ENCODE measurements around the gene KRTAP5-3.

KRTAP5-3 gene

DNA sequence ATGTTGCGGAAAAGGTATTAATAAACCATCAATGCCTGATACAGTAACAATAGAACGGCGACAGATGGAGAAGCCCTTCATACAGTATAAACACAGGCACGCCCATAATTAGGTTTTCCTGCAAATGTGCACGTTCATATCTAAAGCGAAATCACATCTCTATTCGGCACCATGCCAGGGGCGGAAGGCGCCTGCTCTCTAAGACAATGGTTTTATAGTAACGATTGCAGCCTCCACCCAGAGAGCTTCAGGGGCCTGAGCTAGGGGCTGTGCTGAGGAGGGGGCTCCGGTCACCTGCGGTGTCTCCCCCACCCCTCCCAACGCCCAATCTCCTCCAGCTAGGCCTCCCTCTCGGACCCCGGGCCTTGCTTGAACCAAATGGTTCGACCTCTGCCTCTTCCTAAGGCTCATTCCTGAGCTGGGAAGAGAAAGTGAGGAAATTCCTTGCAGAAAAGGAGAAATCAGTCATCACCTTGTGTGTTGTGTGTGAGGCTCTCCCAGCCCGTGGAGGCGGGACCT, 30.9 kb upstream of the KRTAP5-3 start:
- Histone ChIP-seq H2AFZ (ENCODE audit: low read depth, low read length) (no peak overlapping the region), H4K20me1 (ENCODE audit: insufficient read depth, low read length) (no peaks in the 10 kb centered on the region), H3K4me2 (ENCODE audit: insufficient read depth, low read length) (no peak overlapping the region), H3K27me3 (ENCODE audit: insufficient read depth, low read length, poor library complexity) (peaks cover 8% of the 10 kb centered on the region), H3K27ac (ENCODE audit: low read length) (no peak overlapping the region), H3K9me3 (ENCODE audit: insufficient read depth, low read length, severe bottlenecking) (no peaks in the 10 kb centered on the region), H3K9ac (ENCODE audit: low read depth, low read length) (no peak overlapping the region), H3K36me3 (ENCODE audit: insufficient read depth, low read length) (no peaks in the 10 kb centered on the region), H3K4me3 (ENCODE audit: low read depth in 1 of 2, low read length in 2 of 2) (no peak overlapping the region), H3K79me2 (ENCODE audit: insufficient read depth, low read length) (no peaks in the 10 kb centered on the region), H3K4me1 (ENCODE audit: insufficient read depth, low read length) (no peaks in the 10 kb centered on the region)
- DNase-seq (no peak), ATAC-seq (ENCODE audit: insufficient read depth, low read depth) (no peak)
- TF ChIP-seq, protein P1, sequence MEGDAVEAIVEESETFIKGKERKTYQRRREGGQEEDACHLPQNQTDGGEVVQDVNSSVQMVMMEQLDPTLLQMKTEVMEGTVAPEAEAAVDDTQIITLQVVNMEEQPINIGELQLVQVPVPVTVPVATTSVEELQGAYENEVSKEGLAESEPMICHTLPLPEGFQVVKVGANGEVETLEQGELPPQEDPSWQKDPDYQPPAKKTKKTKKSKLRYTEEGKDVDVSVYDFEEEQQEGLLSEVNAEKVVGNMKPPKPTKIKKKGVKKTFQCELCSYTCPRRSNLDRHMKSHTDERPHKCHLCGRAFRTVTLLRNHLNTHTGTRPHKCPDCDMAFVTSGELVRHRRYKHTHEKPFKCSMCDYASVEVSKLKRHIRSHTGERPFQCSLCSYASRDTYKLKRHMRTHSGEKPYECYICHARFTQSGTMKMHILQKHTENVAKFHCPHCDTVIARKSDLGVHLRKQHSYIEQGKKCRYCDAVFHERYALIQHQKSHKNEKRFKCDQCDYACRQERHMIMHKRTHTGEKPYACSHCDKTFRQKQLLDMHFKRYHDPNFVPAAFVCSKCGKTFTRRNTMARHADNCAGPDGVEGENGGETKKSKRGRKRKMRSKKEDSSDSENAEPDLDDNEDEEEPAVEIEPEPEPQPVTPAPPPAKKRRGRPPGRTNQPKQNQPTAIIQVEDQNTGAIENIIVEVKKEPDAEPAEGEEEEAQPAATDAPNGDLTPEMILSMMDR (IDR thresholded peaks at IDR 0.05; ENCODE audit: borderline replicate concordance, extremely low read depth, low read length, poor library complexity, severe bottlenecking), result no peak

DNA sequence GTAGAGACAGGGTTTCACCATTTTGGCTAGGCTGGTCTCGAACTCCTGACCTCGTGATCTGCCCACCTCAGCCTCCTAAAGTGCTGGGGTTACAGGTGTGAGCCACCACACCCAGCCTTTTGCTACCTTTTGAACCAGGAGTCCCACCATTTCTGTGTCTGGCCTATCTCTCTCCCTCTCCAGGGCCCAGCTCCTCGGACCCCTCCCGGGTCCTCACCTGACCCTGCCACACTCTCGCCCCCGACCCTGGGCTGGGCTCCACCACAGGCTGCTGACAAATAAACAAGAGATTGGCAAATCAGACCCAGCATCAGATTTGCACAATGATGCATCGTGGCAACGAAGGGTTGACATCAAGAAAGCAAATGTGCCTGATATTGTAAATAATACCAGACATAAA, 30.1 kb upstream of the KRTAP5-3 start:
- Histone ChIP-seq H3K4me1 (ENCODE audit: insufficient read depth, low read length) (no peaks in the 10 kb centered on the region), H3K9ac (ENCODE audit: low read depth, low read length) (no peak overlapping the region), H3K27ac (ENCODE audit: low read length) (no peak overlapping the region), H3K79me2 (ENCODE audit: insufficient read depth, low read length) (no peaks in the 10 kb centered on the region), H3K36me3 (ENCODE audit: insufficient read depth, low read length) (no peaks in the 10 kb centered on the region), H2AFZ (ENCODE audit: low read depth, low read length) (no peak overlapping the region), H3K4me3 (ENCODE audit: low read depth in 1 of 2, low read length in 2 of 2) (no peak overlapping the region), H4K20me1 (ENCODE audit: insufficient read depth, low read length) (no peaks in the 10 kb centered on the region), H3K9me3 (ENCODE audit: insufficient read depth, low read length, severe bottlenecking) (no peaks in the 10 kb centered on the region), H3K27me3 (ENCODE audit: insufficient read depth, low read length, poor library complexity) (peaks cover 8% of the 10 kb centered on the region), H3K4me2 (ENCODE audit: insufficient read depth, low read length) (no peak overlapping the region)
- DNase-seq (no peak), ATAC-seq (ENCODE audit: insufficient read depth, low read depth) (no peak)
- TF ChIP-seq, protein P1 (IDR thresholded peaks at IDR 0.05; ENCODE audit: borderline replicate concordance, extremely low read depth, low read length, poor library complexity, severe bottlenecking), result no peak
- TF ChIP-seq EZH2 (IDR thresholded peaks at IDR 0.05; ENCODE audit: borderline replicate concordance, low read depth, low read length, severe bottlenecking), result no peak

GRCh38 chr11:1637628-1638027, 29.4 kb upstream of the KRTAP5-3 start:
- H3K79me2 ChIP-seq (ENCODE audit: insufficient read depth, low read length), result no peaks in the 10 kb centered on the region
- no peak overlapping the region for H2AFZ ChIP-seq (ENCODE audit: low read depth, low read length)
- H3K4me1 ChIP-seq (ENCODE audit: insufficient read depth, low read length), result no peaks in the 10 kb centered on the region
- no peaks in the 10 kb centered on the region for H3K36me3 ChIP-seq (ENCODE audit: insufficient read depth, low read length)
- no peak overlapping the region for H3K4me3 ChIP-seq (ENCODE audit: low read depth in 1 of 2, low read length in 2 of 2)
- no peaks in the 10 kb centered on the region for H3K9me3 ChIP-seq (ENCODE audit: insufficient read depth, low read length, severe bottlenecking)
- H4K20me1 ChIP-seq (ENCODE audit: insufficient read depth, low read length), result no peaks in the 10 kb centered on the region
- ATAC-seq (ENCODE audit: insufficient read depth, low read depth), result no peak
- no peak overlapping the region for H3K27ac ChIP-seq (ENCODE audit: low read length)
- H3K9ac ChIP-seq (ENCODE audit: low read depth, low read length), result no peak overlapping the region
- H3K4me2 ChIP-seq (ENCODE audit: insufficient read depth, low read length), result no peak overlapping the region
- H3K27me3 ChIP-seq (ENCODE audit: insufficient read depth, low read length, poor library complexity), result peaks cover 8% of the 10 kb centered on the region
- DNase-seq, result no peak
- TF ChIP-seq, protein P1 (IDR thresholded peaks at IDR 0.05; ENCODE audit: borderline replicate concordance, extremely low read depth, low read length, poor library complexity, severe bottlenecking), result no peak
- no peak for TF ChIP-seq EZH2 (IDR thresholded peaks at IDR 0.05; ENCODE audit: borderline replicate concordance, low read depth, low read length, severe bottlenecking)
